SU-DHL-6 (cell line): ENCODE data around the gene HTR4.

ENCODE experiments used
- H2AFZ ChIP-seq: fragments of 200-600 bp; sonication (generic); 2 replicates; pipeline ENCODE4 v1.6.1; 2014; ENCODE audit warnings: low read depth, mild to moderate bottlenecking, moderate library complexity, mixed read lengths, antibody characterized with exemption, low read length; ENCODE audit not compliant: severe bottlenecking
- H3F3A ChIP-seq: fragments of 200-600 bp; shearing (Covaris generic); 2 replicates; pipeline ENCODE4 v1.6.0; 2016; ENCODE audit warnings: antibody characterized with exemption, mild to moderate bottlenecking; ENCODE audit not compliant: insufficient read depth
- H3K27ac ChIP-seq: fragments of 200-600 bp; sonication (generic); 2 replicates; pipeline ENCODE4 v1.5.1; 2016; ENCODE audit warnings: low read depth, mild to moderate bottlenecking, low read length, moderate library complexity, mixed read lengths
- H3K27me3 ChIP-seq: fragments of 200-600 bp; sonication (generic), shearing (Covaris generic); 2 replicates; pipeline ENCODE4 v1.6.0; 2014; ENCODE audit warnings: mild to moderate bottlenecking, low read length
- H3K36me3 ChIP-seq: fragments of 200-600 bp; sonication (generic); 2 replicates; pipeline ENCODE4 v1.6.1; 2014; ENCODE audit warnings: mild to moderate bottlenecking, low read length, mixed read lengths
- H3K4me2 ChIP-seq: fragments of 300-600, 200-600 bp; shearing (Covaris generic), sonication (generic); 2 replicates; pipeline ENCODE4 v1.6.0; 2014; ENCODE audit warnings: low read length, low read depth, mild to moderate bottlenecking; ENCODE audit not compliant: poor library complexity, severe bottlenecking
- H3K4me3 ChIP-seq: fragments of 200-600 bp; sonication (generic); 2 replicates; pipeline ENCODE4 v1.5.1; 2014; ENCODE audit warnings: antibody characterized with exemption, low read length, mild to moderate bottlenecking, mixed read lengths; ENCODE audit not compliant: insufficient read depth, poor library complexity, severe bottlenecking
- H3K79me2 ChIP-seq: fragments of 200-600 bp; sonication (generic); 2 replicates; pipeline ENCODE4 v1.6.1; 2014; ENCODE audit warnings: mild to moderate bottlenecking, low read length, moderate library complexity; ENCODE audit not compliant: insufficient read depth
- H3K9ac ChIP-seq: fragments of 200-600 bp; sonication (generic); 2 replicates; pipeline ENCODE4 v1.7.0; 2014; ENCODE audit warnings: mild to moderate bottlenecking, low read length
- H3K9me2 ChIP-seq: fragments of 200-600 bp; sonication (generic); replicated peaks from 2 replicates; pipeline ENCODE4 v1.6.1; 2014; ENCODE audit warnings: low read length; ENCODE audit not compliant: insufficient read depth
- H3K9me3 ChIP-seq: fragments of 200-600 bp; sonication (generic); 2 replicates; pipeline ENCODE4 v1.6.1; 2014; ENCODE audit warnings: low read length, mixed read lengths; ENCODE audit not compliant: insufficient read depth
- H4K20me1 ChIP-seq: fragments of 200-600 bp; sonication (generic); 2 replicates; pipeline ENCODE4 v1.6.1; 2014; ENCODE audit warnings: low read depth, mild to moderate bottlenecking, antibody characterized with exemption, low read length, moderate library complexity, mixed read lengths
- CTCF ChIP-seq: fragments of 200-600 bp; sonication (generic); IDR thresholded peaks from one replicate; pipeline ENCODE4 v1.5.1; 2017; ENCODE audit warnings: antibody characterized with exemption, mild to moderate bottlenecking, low read length, moderate library complexity; ENCODE audit not compliant: insufficient read depth, poor library complexity, severe bottlenecking
- EZH2phosphoT487 ChIP-seq: fragments of 200-600 bp; sonication (generic), shearing (Covaris generic); conservative IDR thresholded peaks from 2 replicates; pipeline ENCODE4 v1.6.1; 2018; ENCODE audit warnings: mild to moderate bottlenecking, antibody characterized with exemption, low read length, moderate library complexity, mixed read lengths

The HTR4 gene

DNA sequence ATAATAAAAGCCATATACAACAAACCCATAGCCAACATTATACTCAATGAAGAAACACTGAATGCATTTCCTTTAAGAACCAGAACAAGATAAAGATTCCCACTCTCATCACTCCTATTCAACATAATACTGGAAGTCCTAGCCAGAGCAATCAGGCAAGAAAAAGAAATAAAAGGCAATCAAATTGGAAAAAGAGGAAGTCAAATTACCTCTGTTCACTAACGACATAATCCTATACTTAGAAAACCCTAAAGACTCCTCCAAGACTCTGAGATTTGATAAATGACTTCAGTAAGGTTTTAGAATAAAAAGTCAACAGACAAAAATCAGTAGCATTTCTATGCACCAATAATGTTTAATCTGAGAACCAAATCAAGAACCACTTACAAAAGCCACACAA, 36.6 kb upstream of the HTR4 start:
- no peak overlapping the region for H3K4me3 ChIP-seq
- H3K9ac ChIP-seq = no peak overlapping the region
- no peaks in the 10 kb centered on the region for H3F3A ChIP-seq
- H4K20me1 ChIP-seq = no peaks in the 10 kb centered on the region
- no peaks in the 10 kb centered on the region for H3K36me3 ChIP-seq
- H2AFZ ChIP-seq = no peak overlapping the region
- H3K9me3 ChIP-seq = no peaks in the 10 kb centered on the region
- no peaks in the 10 kb centered on the region for H3K27me3 ChIP-seq
- TF ChIP-seq EZH2phosphoT487 = no peak
- TF ChIP-seq CTCF = no peak
- H3K4me2 ChIP-seq = no peak overlapping the region
- no peaks in the 10 kb centered on the region for H3K9me2 ChIP-seq
- H3K79me2 ChIP-seq = no peaks in the 10 kb centered on the region
- H3K27ac ChIP-seq = no peak overlapping the region

DNA sequence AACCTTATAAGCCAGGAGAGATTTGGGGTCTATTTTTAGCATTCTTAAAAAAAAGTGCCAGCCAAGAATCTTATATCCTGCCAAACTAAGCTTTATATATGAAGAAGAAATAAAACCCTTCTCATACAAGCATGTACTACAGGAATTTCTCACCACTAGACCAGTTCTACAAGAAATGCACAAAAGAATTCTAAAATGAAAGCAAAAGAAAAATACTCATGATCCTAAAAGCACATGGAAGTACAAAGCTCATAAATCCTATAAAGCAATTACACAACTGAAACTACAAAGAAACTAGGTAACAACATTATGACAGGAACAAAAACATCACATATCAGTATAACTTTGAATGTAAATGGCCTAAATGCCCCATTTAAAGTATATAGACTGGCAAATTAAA, 34.5 kb upstream of the HTR4 start:
- Histone ChIP-seq H2AFZ (no peak overlapping the region), H3K36me3 (no peaks in the 10 kb centered on the region), H3F3A (no peaks in the 10 kb centered on the region), H3K9me3 (no peaks in the 10 kb centered on the region), H3K9ac (no peak overlapping the region), H3K4me2 (no peak overlapping the region), H3K9me2 (no peaks in the 10 kb centered on the region), H3K4me3 (no peak overlapping the region), H3K79me2 (no peaks in the 10 kb centered on the region), H4K20me1 (no peaks in the 10 kb centered on the region), H3K27me3 (no peaks in the 10 kb centered on the region), H3K27ac (no peak overlapping the region)
- TF ChIP-seq CTCF (no peak), EZH2phosphoT487 (no peak)

- Histone ChIP-seq H3K4me2 (no peak overlapping the region), H4K20me1 (no peaks in the 10 kb centered on the region), H3K9me3 (no peaks in the 10 kb centered on the region), H3K27me3 (no peaks in the 10 kb centered on the region), H3K27ac (no peak overlapping the region), H3K36me3 (no peaks in the 10 kb centered on the region), H3K9me2 (no peaks in the 10 kb centered on the region), H3K9ac (no peak overlapping the region), H2AFZ (no peak overlapping the region), H3F3A (no peaks in the 10 kb centered on the region), H3K79me2 (no peaks in the 10 kb centered on the region), H3K4me3 (no peak overlapping the region)
- TF ChIP-seq CTCF = no peak
- no peak for TF ChIP-seq EZH2phosphoT487
Measured at GRCh38 chr5:148687871-148688270, 33.5 kb upstream of the HTR4 start.

GRCh38 chr5:148687427-148687826, 33.1 kb upstream of the HTR4 start:
- Histone ChIP-seq H3K9ac (no peak overlapping the region), H3K9me3 (no peaks in the 10 kb centered on the region), H3K79me2 (no peaks in the 10 kb centered on the region), H3K4me2 (no peak overlapping the region), H3K9me2 (no peaks in the 10 kb centered on the region), H3K27ac (no peak overlapping the region), H4K20me1 (no peaks in the 10 kb centered on the region), H3K4me3 (no peak overlapping the region), H3F3A (no peaks in the 10 kb centered on the region), H3K27me3 (no peaks in the 10 kb centered on the region), H3K36me3 (no peaks in the 10 kb centered on the region), H2AFZ (no peak overlapping the region)
- TF ChIP-seq CTCF = peak; percentile 55
- no peak for TF ChIP-seq EZH2phosphoT487
